ENCODE measurements around the gene AP2A2.

- TF ChIP-seq POLR2A (IDR thresholded peaks at IDR 0.05) = no peak
- no peak for TF ChIP-seq CTCF (IDR thresholded peaks at IDR 0.05)
Measured at GRCh38 chr11:972523-973211, 47.0 kb downstream of the AP2A2 start.
